PC-9 (cell line): ENCODE data around the gene GMPR2. TPM values are rescaled to one million over a fixed set of nuclear protein-coding genes. Genes with fewer than 3 reads are reported as not detected.

Source experiments
- BruUV-seq: library from RNA; stranded (reverse); fragments of 400-500 nt; replicated peaks from 2 replicates; lab custom pipeline; 2021; lab: Mats Ljungman, UMichigan
- CTCF ChIA-PET: fragments of 300-600 bp; sonication (Branson Sonifier 250); formaldehyde crosslinking; loops from one replicate; lab custom pipeline; 2022; ENCODE audit warnings: antibody characterized with exemption; lab: Charles Lee
- POLR2A ChIA-PET: fragments of 300-600 bp; sonication (Branson Sonifier 250); formaldehyde crosslinking; loops from one replicate; lab custom pipeline; 2022; ENCODE audit warnings: antibody characterized with exemption; ENCODE audit not compliant: unreplicated experiment; lab: Charles Lee
- DNase-seq, 2 experiments: peaks; one replicate each; pipeline versions ENCODE4 v3.0.0 to v3.0.0-alpha.2; 2015 to 2022; ENCODE audit warnings: mixed read lengths in 1 of 2
- H2AFZ ChIP-seq: fragments of 200-600 bp; sonication (generic); 2 replicates; pipeline ENCODE4 v1.8.1; 2017; ENCODE audit warnings: antibody characterized with exemption
- H3F3A ChIP-seq: fragments of 200-600 bp; sonication (generic); 2 replicates; pipeline ENCODE4 v1.8.1; 2017; ENCODE audit warnings: antibody characterized with exemption, mild to moderate bottlenecking, low read depth; ENCODE audit not compliant: insufficient read depth
- H3K27ac ChIP-seq: fragments of 200-600 bp; sonication (generic); 2 replicates; pipeline ENCODE4 v1.6.1; 2016; ENCODE audit warnings: mixed run types
- H3K27me3 ChIP-seq: fragments of 200-600 bp; sonication (generic); 2 replicates; pipeline ENCODE4 v1.6.1; 2016; ENCODE audit warnings: low read depth, mixed run types; ENCODE audit not compliant: insufficient read depth
- H3K36me3 ChIP-seq: fragments of 200-600 bp; sonication (generic); 2 replicates; pipeline ENCODE4 v1.6.1; 2016; ENCODE audit warnings: low read depth, mixed run types
- H3K4me1 ChIP-seq: fragments of 200-600 bp; sonication (generic); replicated peaks from 2 replicates; pipeline ENCODE4 v1.6.1; 2016; ENCODE audit warnings: mixed run types; ENCODE audit not compliant: insufficient read depth
- H3K4me2 ChIP-seq: fragments of 200-600 bp; sonication (generic); 2 replicates; pipeline ENCODE4 v1.6.1; 2017; ENCODE audit warnings: mixed run types
- H3K4me3 ChIP-seq: fragments of 200-600 bp; sonication (generic); 2 replicates; pipeline ENCODE4 v1.6.1; 2016; ENCODE audit warnings: mixed run types
- H3K79me2 ChIP-seq: fragments of 200-600 bp; sonication (generic); 2 replicates; pipeline ENCODE4 v1.6.1; 2017; ENCODE audit warnings: low read depth, mixed run types
- H3K9me2 ChIP-seq: fragments of 200-600 bp; sonication (generic); 2 replicates; pipeline ENCODE4 v1.8.1; 2017; ENCODE audit warnings: mild to moderate bottlenecking; ENCODE audit not compliant: insufficient read depth
- H3K9me3 ChIP-seq: fragments of 200-600 bp; sonication (generic); 2 replicates; pipeline ENCODE4 v1.8.1; 2016; ENCODE audit warnings: low read depth; ENCODE audit not compliant: insufficient read depth
- H4K20me1 ChIP-seq: fragments of 200-600 bp; sonication (generic); 2 replicates; pipeline ENCODE4 v1.8.1; 2017; ENCODE audit not compliant: insufficient read depth
- CTCF ChIP-seq: fragments of 200-600 bp; sonication (generic); conservative IDR thresholded peaks from 2 replicates; pipeline ENCODE4 v1.6.1; 2017; ENCODE audit warnings: mixed run types, antibody characterized with exemption, mild to moderate bottlenecking, moderate library complexity
- EZH2 ChIP-seq: fragments of 200-600 bp; sonication (generic); IDR thresholded peaks from 2 replicates; pipeline ENCODE4 v1.8.0; 2017; ENCODE audit warnings: antibody characterized with exemption, low read depth
- intact Hi-C: fragments of 100-400 bp; cut with micrococcal nuclease; formaldehyde crosslinking; loops from one replicate; pipeline ENCODE4 v1.10.0; 2022; ENCODE audit not compliant: unreplicated experiment
- total RNA-seq: library from RNA; stranded (reverse); gene quantifications from 2 replicates; pipeline ENCODE4 v1.2.3, GENCODE V29; 2021

Gene GMPR2
- total RNA-seq, 1 experiment from 2014 or later, result 55.3 TPM

GRCh38 chr14:24277606-24278321 lies 45.0 kb downstream of the GMPR2 start:
- TF ChIP-seq EZH2 (no peak), CTCF (no peak)
- Histone ChIP-seq H3K27me3 (no peaks in the 10 kb centered on the region), H3K9me3 (no peaks in the 10 kb centered on the region), H3K36me3 (no peaks in the 10 kb centered on the region), H3K4me1 (peaks cover 20% of the 10 kb centered on the region), H2AFZ (no peak overlapping the region), H3K4me2 (no peak overlapping the region), H3K79me2 (no peaks in the 10 kb centered on the region), H3F3A (peaks cover 21% of the 10 kb centered on the region), H3K4me3 (no peak overlapping the region), H3K27ac (no peak overlapping the region), H4K20me1 (no peaks in the 10 kb centered on the region), H3K9me2 (no peaks in the 10 kb centered on the region)
- intact Hi-C loops, result no loop called here
- POLR2A ChIA-PET, result no interaction called here
- CTCF ChIA-PET, result no interaction called here
- DNase-seq, result no peak
- BruUV-seq, result no TSS peak

GRCh38 chr14:24278424-24278823 lies 45.7 kb downstream of the GMPR2 start:
- Histone ChIP-seq H3K79me2 (no peaks in the 10 kb centered on the region), H4K20me1 (no peaks in the 10 kb centered on the region), H3K36me3 (no peaks in the 10 kb centered on the region), H2AFZ (no peak overlapping the region), H3K4me3 (no peak overlapping the region), H3K27ac (no peak overlapping the region), H3K27me3 (no peaks in the 10 kb centered on the region), H3K9me3 (no peaks in the 10 kb centered on the region), H3K4me2 (no peak overlapping the region), H3F3A (peaks cover 21% of the 10 kb centered on the region), H3K9me2 (no peaks in the 10 kb centered on the region), H3K4me1 (peaks cover 19% of the 10 kb centered on the region)
- no peak for DNase-seq
- ChIA-PET CTCF (no interaction called here), POLR2A (no interaction called here)
- no TSS peak for BruUV-seq
- TF ChIP-seq EZH2, result no peak
- no peak for TF ChIP-seq CTCF
- intact Hi-C loops, result no loop called here

- Histone ChIP-seq H4K20me1 (no peaks in the 10 kb centered on the region), H3K79me2 (no peaks in the 10 kb centered on the region), H3K9me3 (no peaks in the 10 kb centered on the region), H2AFZ (no peak overlapping the region), H3K4me1 (peaks cover 8% of the 10 kb centered on the region), H3K4me3 (no peak overlapping the region), H3K36me3 (no peaks in the 10 kb centered on the region), H3K4me2 (no peak overlapping the region; the same call in 1 of the 2 replicates), H3K27me3 (no peaks in the 10 kb centered on the region), H3K9me2 (no peaks in the 10 kb centered on the region), H3K27ac (0 out of 2 replicates have a peak overlapping the region, but pooled peaks have one; percentile 26), H3F3A (peaks cover 10% of the 10 kb centered on the region)
- ChIA-PET POLR2A (no interaction called here), CTCF (no interaction called here)
- intact Hi-C loops, result no loop called here
- BruUV-seq, result no TSS peak
- DNase-seq, result peak in 1 of 2 experiments; percentile 51
- no peak for TF ChIP-seq EZH2
- TF ChIP-seq CTCF, result peak; percentile 45
Measured at GRCh38 chr14:24279301-24280186, 46.8 kb downstream of the GMPR2 start.
